Activated CD8-positive, alpha-beta memory T cell treated with anti-CD3 and anti-CD28 coated beads for 1 hour (primary cell): Measurements from ENCODE around the gene DDX53.

ENCODE experiments used
- DNase-seq, 2 donors: peaks; one replicate each; pipeline ENCODE4 v3.0.0-alpha.2; 2020; ENCODE audit warnings: low read depth in 1 of 2; ENCODE audit errors: extremely low read depth in 1 of 2

Gene DDX53

GRCh38 chrX:23048806-23049573, 49.2 kb downstream of the DDX53 start:
- no peak for DNase-seq

- DNase-seq = no peak
Measured at GRCh38 chrX:23052324-23052723, 52.6 kb downstream of the DDX53 start.
